T-helper 2 cell treated with Interferon-gamma antibody and Interleukin-4, amounts not matched to agents 100 ng/mL and 5 ng/mL, for 36 hours (primary cell): ENCODE results near the gene RBPMS2. TPM values are rescaled to one million over a fixed set of nuclear protein-coding genes. Genes with fewer than 3 reads are reported as not detected.

Source experiments
- intact Hi-C: fragments of 100-400 bp; cut with micrococcal nuclease; formaldehyde crosslinking; loops from one replicate; pipeline ENCODE4 v1.15.1; 2023
- total RNA-seq: library from RNA; stranded (reverse); gene quantifications from 2 replicates; pipeline ENCODE4 v1.2.3, GENCODE V29; 2022

Gene RBPMS2
- total RNA-seq, 1 donor from 2014 or later: not detected

- intact Hi-C loops: no loop called here
These were observed 78.9 kb downstream of the RBPMS2 start for GRCh38 chr15:64696481-64696880.

- intact Hi-C loops: no loop called here
These were observed 79.8 kb downstream of the RBPMS2 start for GRCh38 chr15:64695561-64695992.

DNA sequence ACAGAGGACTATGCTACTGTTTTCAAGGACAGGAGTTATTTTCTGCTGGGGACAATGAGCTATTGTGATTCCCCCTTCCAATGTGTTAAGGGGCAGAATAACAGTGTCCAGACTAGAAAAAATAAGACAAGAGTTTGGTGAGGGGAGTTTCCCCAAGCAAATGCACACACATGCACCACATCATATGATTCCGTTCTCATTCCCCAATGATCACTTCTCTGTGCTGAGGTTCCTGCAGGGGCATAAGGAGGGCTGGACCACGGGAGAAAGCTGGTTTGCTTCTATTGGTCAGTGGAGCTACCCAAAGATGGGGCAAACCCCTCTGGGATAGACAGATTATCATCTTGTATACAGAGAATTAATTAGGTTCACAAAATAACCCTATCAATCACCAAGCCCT is 80.6 kb downstream of the RBPMS2 start:
- intact Hi-C loops: no loop called here

- intact Hi-C loops: no loop called here
These were observed 82.3 kb downstream of the RBPMS2 start for GRCh38 chr15:64693134-64693533.

- intact Hi-C loops: no loop called here
These were observed 83.4 kb downstream of the RBPMS2 start for GRCh38 chr15:64691896-64692565.

DNA sequence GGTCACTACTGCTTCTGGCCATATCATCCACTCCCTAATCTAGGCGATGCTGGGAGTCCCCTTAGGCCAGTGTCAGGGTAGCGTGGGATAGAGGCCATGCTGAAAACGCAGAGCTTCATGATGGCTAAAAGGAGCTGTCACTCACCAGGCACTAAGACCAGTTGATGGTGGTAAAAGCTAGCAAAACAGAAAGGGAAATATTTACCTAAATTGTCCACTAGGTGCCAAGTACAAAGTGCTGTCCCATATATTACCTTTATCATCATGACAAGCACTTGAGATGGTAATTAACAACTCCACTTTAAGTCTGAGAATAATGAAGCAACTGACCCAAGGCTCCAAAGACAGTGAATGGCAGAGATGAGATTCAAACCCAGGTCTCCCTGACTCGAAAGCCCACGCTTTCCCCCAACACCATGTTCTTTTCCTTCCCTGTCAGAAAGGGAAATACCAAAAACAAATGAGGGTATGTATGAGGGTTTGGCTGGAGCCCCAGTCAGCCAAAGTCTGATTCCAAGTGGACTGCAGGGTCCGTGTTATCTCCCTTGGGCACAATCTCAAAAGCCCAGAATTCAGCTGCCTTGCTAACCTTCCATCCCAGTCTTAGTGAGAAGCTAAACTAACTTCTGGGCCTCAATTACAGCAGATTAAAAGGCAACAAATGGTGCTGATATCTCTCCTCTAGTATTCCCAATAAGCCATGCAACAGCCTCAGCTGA is 84.7 kb downstream of the RBPMS2 start:
- intact Hi-C loops: no loop called here

- intact Hi-C loops: no loop called here
These were observed 85.4 kb downstream of the RBPMS2 start for GRCh38 chr15:64690008-64690407.

Other genes with a start within 250 kb of the RBPMS2 start
- gene PIF1, start 50.1 kb upstream of the RBPMS2 start, total RNA-seq: 35.8 and 36.7 TPM in 2 replicates
- 24.2 and 25.4 TPM in 2 replicates for gene PLEKHO2, start 66.3 kb upstream of the RBPMS2 start, total RNA-seq
- gene ANKDD1A, start 136.3 kb upstream of the RBPMS2 start, total RNA-seq: 1.7 and 3.0 TPM in 2 replicates
- gene SPG21, start 214.3 kb upstream of the RBPMS2 start, total RNA-seq: 58.5 and 58.7 TPM in 2 replicates